ENCODE measurements around the gene CCR5. TPM values are rescaled to one million over a fixed set of nuclear protein-coding genes. Genes with fewer than 3 reads are reported as not detected.

The CCR5 gene
- total and polyA plus RNA-seq, 9 of the 15 experiments (the other 6 are each of a cell fraction or from before 2014, with no cell fraction given) = not detected

GRCh38 chr3:46416125-46416810 lies 45.5 kb downstream of the CCR5 start (continued):
- TF ChIP-seq MGA (IDR thresholded peaks at IDR 0.05) (0 out of 2 replicates have a peak, but pooled peaks have one; percentile 33), ZNF384 (IDR thresholded peaks at IDR 0.05; ENCODE audit: low read depth, low read length) (no peak), ZNF561 (CRISPR knock-in tag; conservative IDR thresholded peaks at IDR 0.05) (no peak), BHLHE40 (IDR thresholded peaks at IDR 0.05; ENCODE audit: low read length) (no peak), SMARCB1 (IDR thresholded peaks at IDR 0.05; ENCODE audit: insufficient read length, low read depth) (no peak), CBFA2T3 (IDR thresholded peaks at IDR 0.05) (peak; percentile 42; the same call in 1 of the 2 replicates), ZNF311 (CRISPR knock-in tag; IDR thresholded peaks at IDR 0.05) (no peak), RBM25 (IDR thresholded peaks at IDR 0.05; ENCODE audit: low read depth, low read length, severe bottlenecking) (no peak), BRF2 (IDR thresholded peaks at IDR 0.05; ENCODE audit: borderline replicate concordance, insufficient read depth, insufficient read length) (no peak), KAT2B (IDR thresholded peaks at IDR 0.05; ENCODE audit: low read depth, low read length) (no peak), HDGF (IDR thresholded peaks at IDR 0.05) (no peak), BCL6 (CRISPR knock-in tag; IDR thresholded peaks at IDR 0.05) (0 out of 2 replicates have a peak, but pooled peaks have one; percentile 2), MAZ (CRISPR knock-in tag; conservative IDR thresholded peaks at IDR 0.05 in 1 of 2, IDR thresholded peaks at IDR 0.05 in 1 of 2) (peak; percentile 62 to 85), DIDO1 (tag; IDR thresholded peaks at IDR 0.05; ENCODE audit: low read depth) (no peak), NRF1 (conservative IDR thresholded peaks at IDR 0.05 in 1 of 2, IDR thresholded peaks at IDR 0.05 in 1 of 2) (no peak; a peak in 1 of 4 replicates)

All from K562 (cell line).